NCI-H446 (cell line): ENCODE measurements around the gene PBX1.
"Not testable (repeated sequence)": the region's sequence is repeated elsewhere in the genome, so short reads cannot be mapped to it uniquely, and the experiment has no call there.

Experiments
- DNase-seq, 2 experiments: peaks; one replicate each; lab custom pipeline; 2025; lab: John Stamatoyannopoulos, UW

Gene PBX1

DNA sequence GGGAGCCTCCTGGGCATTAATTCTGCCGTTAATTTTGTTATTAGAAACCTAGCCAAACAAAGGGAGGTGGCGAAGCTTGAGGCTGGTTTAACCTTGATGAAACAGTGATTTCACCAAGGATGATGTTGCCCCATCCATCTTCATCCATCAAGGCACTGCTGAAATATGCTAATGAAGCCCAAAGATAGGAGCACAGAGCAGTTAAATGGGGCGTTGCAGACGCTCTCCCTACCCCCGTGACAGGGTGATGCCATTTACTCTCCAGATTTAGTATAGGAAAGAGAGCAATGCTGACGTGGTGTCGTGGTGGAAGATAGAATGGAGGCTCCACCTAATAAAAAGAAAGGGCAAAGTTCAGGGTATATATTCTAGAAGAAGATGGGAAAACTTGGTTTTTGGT lies 84.0 kb downstream of the PBX1 start:
- no peak for DNase-seq

DNA sequence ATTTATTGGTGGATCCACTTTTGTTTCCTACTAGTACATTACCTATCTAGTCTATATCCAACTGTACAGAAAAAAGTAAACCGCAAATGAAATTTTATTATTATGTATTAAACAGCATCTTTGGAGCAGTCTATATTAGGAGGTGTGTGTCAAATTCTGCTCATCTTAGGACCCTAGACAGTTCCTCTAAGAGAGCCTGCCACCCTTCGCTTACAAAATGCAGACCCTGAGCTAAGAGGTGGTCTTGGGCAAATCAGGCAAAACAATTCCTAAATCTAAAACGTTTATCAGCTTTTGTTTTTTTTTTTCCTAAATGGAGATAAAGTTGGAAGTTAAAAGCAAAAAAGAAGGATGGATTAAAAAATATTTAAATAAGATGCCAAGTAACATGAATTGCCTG lies 85.3 kb downstream of the PBX1 start:
- DNase-seq = no peak

DNA sequence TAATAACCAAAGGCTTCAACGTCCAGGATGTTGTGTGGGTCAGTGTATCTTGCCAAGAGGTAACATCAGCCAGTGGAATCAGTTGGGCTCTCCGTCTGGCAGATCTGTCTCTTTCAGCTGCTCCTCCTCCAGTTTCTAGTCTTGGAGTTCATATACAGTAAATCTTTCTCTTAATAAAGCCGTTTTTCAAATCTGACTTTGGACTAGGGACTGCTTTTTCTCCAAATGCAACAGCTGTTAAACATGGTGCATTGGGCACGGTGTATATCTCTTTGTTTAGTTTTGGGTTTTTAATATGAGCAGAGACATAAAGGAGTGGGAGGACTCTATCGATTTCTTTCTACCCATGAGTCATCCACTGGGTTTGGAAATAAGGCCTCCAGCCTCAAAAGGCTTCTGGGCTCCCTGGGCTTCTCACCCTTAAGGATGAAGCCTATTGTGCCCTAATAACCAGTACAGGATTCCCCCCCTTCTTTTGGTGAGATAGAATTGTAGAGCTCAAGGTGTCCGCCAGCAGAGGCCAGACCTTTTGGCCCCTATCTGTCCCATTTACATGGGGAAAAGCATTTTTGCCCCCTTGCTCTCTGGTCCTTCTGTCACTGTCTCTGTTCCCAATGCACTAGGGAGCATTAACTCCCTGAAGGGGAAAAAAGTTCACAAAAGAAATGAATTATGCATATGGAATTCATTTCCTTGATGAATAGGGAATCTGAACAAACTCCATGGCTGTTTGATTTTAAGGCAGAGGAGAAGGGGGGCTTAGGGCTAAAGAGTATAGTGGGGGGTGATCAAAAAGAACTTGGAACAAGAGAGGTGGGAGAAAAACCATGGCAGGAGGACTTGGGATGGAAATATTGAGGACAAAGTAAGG lies 86.0 kb downstream of the PBX1 start:
- peak; percentile 91 to 97 for DNase-seq

DNA sequence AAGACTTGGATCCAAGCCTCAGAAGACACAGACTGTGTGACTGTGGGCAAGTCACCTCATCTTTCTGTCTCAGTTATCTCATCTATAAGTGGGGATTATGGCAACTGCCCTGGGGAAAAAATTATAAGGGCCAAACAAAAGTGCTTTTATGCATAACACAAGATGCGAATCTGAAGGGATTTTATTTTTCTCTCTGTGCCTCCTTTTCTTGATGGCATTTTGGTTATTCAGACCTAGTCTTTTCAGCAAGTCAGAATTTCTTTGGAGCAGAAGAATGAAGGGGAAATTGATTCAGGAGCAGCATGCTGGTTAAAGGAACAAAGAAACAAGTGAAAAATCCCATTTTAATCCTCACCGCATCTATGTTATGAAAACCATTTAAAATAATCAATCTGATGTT lies 86.9 kb downstream of the PBX1 start:
- no peak for DNase-seq

DNA sequence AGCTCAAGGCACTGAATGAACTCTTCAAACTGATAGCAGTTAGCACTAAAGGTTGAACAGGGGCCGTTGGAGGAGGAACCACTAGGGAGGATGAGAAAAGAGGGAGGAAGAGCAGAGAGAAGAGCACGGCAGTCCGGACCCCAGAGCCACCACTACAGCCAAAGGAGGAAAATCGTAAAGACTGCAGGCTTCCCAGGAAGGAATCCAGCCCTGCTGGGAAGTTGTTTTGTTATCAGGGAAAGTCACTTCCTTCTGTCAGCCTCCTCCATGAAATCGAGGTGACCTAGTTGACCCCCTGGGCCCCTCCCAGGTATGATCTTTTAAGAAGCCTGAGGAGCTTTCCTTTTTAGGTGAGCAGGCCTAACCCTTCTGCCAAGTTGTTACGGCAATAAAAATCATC lies 88.2 kb downstream of the PBX1 start:
- DNase-seq = no peak

DNA sequence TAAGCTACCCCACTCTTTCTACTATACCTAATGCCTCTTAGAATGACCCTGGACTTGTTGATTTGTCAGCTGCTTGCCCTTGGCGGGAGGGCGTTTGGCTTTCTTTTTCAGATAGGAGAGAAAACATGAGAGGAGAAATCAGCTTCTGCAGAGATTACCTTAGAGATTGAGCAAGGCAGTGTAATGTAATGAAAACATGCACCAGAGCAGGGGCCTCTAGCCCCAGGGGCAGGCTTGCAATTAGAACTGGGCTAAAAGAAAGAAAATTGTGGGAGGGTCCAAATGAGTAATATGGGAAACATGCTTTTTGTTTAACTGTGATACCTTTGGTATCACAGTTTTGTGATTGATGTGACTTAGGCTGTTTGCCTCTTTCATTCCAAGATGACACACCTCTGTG lies 89.7 kb downstream of the PBX1 start:
- DNase-seq = no peak

DNA sequence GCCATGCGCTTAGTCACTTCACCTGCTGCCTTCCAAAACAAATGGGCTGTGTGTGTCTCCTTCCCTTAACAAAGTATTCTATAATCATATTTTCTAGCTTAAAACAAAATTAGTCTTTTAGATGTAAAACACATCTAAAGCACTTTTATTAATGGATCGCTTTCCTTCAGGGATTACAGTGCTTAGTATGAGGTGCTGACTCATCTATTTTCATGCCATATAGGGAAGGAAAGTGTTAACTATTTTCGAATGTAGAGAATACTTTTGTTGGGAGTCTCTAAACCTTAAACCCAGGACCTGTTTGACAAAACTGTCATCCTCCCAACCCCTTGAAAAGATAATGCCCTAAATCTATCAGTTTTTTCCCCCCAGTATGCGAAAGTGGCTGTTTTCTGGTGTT lies 90.2 kb downstream of the PBX1 start:
- no peak for DNase-seq

DNA sequence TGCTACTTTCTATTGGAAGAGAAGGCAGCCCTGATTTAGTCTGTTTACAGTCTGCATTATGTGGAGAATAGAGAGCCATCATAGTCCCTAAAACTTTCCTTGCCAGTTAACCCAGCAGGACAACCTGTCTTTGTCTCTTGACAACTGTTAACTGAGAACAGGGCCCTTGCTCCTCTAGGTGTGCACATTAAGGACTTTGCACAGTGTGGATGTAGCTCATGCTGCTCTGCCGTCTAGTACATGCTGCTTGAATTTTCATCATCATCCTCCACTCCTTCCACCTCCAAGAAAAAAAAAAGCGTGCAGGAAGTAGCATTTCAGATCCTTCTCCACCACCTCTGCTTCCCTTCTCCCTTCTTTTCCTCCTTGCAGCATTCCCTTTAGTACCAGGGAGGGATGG lies 91.5 kb downstream of the PBX1 start:
- no peak for DNase-seq

DNA sequence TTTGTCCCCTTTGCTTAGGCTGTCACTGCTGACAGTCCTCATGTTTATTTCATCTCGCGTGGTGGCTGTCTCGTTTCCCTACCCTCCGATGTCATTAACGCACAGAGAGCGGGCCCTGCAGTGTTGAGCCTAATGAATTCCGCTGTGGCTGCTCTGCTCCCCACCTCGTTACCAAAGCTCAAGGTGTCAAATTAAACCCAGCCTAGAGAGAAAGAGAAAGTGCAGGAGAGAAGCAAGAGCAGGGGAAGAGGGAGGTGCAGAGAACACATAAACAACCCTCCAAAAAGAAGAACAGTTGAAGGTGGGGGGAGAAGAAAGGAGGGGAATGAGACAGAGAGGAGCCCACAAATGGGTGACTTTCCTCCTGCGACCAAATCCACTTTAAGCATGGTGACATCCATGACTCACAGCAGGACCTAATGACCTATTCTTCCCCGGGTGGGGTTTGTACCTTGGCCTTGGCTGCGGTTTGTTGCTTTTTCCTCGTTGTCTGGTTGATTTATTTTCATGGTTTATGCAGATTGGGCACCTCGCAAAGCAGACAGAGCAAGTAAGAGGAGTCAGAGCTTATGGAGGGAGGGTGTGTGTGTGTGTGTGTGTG lies 92.5 kb downstream of the PBX1 start:
- no peak for DNase-seq

DNA sequence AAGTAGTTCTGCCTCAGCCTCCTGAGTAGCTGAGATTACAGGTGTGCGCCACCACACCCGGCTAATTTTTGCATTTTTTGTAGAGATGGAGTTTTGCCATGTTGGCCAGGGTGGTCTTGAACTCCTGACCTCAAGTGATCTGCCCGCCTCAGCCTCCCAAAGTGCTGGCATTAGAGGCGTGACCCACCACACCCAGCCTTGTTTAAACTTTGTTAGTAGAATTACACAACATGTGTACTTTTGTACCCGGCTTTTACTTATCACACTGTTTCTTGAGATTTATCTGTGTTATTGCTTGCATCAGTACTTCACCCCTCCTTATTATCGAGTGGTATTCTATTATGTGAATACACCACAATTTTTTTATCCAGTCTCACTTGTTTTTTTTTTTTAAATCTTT lies 94.0 kb downstream of the PBX1 start:
- DNase-seq = not testable (repeated sequence)

DNA sequence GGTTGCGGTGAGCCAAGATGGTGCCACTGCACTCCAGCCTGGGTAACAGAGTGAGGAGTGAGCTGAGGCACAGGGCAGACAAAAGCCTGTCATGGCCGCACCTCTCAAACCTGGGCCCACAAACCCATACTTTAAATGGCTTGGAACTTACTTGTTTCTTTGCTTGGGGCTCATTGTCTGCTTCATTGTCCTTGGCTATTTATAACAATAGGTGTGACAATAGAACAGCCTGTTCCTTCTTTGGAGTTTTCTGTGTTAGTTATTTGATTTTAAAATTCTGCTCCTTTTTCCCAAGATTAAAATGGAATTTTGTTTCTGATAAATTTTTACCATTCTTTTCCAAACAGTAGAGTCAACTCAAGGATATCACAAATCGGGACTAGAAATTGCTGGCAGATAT lies 94.7 kb downstream of the PBX1 start:
- DNase-seq = no peak

DNA sequence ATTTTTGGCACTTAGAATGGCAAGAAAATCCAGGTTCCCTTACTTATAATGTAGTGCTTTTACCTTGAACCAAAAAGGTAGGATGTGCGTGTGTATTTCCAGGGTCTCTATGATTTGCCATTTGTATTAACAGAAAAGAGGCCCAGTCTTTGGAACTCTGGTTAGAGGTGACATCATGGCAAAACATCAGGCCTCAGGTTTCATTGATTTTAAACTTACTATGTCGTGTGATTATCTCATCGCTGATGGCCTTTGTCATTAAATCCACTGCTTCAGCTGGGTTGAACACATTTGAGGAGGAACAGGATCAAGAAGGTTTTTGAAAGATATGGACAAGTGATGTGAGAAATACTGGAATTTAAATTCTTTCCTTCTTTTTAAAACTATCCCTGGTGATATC lies 95.2 kb downstream of the PBX1 start:
- no peak for DNase-seq

DNA sequence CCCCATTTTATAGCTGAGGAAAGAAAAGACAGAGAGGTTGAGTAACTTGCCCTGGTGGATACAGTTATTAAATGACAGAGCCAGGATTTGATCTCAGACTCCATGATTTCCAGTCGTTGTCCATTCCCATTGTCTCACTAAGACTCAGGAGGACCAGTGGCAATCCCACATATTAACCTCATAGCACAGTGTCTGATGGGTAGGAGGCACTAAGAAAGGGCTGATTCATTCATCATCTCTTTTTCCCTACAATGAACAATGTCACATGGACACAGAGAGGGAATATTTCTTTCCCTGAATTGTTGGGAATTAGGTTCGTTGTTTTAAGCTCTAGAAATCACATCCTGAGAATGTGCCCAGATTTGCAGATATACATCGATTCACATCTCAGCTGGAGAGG lies 99.9 kb downstream of the PBX1 start:
- DNase-seq = no peak

DNA sequence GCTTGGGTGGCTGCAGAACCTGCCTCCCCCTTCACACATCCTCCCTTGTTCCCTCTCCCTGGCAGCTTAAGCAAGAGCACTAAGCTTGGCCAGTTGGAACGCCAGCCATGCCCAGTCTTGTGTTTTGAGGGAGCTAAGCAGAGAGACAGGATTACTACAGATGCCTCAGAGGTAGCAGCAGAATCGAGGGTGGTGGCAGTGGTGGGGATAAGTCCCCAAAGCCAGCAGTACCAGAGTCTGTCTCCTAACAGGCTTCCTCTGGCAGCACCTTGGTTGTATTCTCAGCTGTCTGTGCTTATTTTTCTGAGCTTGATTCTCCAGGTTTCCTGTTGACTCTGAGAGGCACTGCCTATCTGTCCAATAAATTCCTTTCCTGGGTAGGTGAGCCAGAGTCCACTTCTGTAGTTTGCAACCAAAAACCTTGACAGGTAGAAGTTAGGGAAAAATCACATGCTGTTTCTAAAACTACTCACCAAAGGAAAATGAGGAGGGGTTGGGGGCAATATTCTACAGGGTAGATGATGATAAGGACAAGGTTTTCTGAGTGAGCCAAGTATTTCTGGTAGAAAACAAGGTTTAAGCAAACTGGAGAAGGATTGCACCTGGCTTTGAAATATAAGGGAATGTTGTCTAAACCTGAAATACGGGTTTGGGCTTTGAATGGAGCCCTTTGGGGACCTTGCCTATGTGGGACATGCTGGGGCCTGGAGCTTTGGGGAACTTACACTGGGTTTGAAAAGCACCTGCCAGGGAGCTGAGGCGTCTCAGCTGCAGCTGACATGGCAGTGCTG lies 100.8 kb downstream of the PBX1 start:
- no peak for DNase-seq

DNA sequence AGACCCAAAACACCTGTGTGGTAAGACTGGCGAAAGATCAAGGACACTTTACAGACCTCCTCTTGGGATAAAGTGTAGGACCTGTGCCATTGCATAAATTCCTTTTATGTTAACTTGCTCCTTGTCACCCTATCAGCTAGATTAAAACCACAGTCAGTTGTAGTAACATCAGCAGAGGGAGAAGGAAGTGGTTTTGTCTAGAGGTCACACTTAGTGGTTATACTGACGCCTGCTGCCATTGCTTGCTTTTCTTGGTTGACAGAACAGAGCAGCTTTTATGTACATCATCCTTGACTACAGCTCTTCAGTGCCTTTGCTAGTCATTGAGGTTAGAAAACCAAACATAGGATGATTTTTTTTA lies 101.4 kb downstream of the PBX1 start:
- no peak for DNase-seq

DNA sequence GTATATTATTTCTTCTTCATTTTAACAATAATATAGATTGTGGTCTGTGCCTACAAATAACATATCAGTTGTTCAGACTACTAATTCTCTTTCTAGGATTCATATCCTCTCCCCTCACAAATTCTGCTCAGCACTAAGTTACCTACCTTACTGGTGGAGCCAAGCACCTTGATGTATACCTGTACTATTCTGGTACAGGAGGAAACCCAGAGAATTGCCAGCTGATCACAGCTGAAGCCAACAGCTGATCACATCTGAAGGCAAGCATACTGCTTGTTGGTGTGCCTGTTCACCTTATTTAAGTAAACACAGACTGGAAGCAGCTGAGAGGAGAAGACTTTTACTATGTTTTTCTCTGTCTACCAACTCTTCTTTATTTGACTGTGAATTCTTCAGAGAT lies 101.8 kb downstream of the PBX1 start:
- DNase-seq = no peak

DNA sequence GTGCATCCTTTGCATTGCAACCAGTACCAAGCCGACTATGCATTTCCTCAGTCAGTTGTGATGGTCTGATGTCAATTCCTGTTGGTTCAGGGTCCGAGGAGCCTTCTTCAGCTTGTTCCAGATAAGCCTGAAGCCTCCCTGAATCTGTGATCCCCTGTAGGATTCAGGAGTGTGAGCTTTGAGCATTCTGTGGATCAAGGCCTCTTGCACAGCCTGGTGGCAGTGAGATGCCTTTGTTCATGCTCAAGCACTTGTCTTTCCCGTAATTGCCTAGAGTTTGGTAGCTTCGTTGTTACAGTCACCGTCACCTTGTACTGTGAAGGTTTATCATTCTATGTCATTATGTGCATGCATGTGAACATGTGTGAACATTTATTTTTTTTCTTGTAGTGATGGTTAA lies 103.5 kb downstream of the PBX1 start:
- DNase-seq = no peak

DNA sequence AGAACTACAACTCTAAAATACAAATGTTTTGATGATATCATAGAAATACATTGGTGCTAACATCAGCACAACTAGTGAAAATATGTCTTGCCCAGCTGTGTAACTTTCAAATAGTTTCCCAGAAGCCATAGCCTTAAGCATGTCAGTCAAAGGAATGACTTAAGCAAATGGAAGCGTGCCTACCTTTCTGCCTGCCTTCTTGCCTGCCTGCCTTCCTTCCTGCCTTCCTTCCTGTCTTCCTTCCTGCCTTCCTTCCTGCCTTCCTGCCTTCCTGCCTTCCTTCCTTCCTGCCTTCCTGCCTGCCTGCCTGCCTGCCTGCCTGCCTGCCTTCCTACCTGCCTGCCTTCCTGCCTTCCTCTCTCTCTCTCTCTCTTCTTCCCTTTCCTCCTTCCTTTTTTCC lies 104.0 kb downstream of the PBX1 start:
- no peak for DNase-seq

DNA sequence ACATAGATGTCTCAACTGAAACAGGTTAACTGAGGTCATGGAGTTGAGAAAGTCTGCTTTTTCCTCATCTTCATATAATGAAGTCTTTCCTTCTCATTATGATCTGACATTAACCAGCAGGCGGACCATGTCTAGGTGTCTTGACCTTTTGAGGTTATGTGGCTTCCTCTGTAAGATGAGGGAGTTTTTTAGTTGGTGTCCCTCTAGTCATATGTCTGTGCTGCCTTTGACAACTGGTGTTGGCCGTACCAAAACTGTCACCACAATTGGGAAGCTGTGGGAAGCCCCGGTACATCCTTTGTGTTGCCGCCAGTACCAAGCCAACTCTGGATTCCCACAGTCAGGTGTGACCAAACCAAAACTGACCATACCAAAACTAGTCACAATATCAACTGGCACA lies 105.1 kb downstream of the PBX1 start:
- no peak for DNase-seq

DNA sequence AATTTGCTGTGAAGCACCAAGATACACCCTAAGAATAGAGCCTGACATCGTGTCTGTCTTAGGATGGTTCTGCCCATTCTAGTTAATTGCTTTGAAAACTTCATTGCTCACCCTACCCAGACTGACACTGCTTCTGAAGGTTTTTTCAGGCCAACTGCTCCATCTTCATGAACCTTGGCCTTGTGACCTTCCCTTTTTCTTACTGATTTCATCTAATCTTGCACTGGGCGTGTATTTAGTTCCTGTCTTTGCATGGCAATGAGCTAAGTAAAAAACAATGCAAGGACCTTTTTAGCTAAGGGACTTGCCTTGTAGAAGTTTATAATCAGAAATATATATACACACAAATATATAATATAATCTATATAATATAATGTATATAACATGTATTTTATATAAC lies 108.0 kb downstream of the PBX1 start:
- no peak for DNase-seq

DNA sequence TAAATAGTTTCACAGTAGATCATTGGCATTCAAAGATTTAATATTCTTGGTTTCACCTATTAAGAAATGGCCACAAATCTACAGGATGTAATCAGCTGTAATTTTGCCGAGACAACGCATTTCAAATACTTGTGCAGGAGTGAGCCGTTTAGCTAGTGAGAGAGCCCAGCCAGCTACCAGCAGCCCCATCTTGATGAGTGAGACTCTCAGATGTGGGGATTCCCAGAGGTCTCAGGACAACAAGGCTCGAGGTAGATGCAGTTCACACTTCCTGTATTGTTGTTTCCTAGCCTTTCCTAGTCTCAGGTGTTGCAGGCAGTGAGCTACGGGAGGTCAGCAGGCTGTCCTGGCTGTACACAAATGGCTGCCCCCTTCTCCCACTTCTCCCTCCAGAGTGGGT lies 108.6 kb downstream of the PBX1 start:
- DNase-seq = no peak

DNA sequence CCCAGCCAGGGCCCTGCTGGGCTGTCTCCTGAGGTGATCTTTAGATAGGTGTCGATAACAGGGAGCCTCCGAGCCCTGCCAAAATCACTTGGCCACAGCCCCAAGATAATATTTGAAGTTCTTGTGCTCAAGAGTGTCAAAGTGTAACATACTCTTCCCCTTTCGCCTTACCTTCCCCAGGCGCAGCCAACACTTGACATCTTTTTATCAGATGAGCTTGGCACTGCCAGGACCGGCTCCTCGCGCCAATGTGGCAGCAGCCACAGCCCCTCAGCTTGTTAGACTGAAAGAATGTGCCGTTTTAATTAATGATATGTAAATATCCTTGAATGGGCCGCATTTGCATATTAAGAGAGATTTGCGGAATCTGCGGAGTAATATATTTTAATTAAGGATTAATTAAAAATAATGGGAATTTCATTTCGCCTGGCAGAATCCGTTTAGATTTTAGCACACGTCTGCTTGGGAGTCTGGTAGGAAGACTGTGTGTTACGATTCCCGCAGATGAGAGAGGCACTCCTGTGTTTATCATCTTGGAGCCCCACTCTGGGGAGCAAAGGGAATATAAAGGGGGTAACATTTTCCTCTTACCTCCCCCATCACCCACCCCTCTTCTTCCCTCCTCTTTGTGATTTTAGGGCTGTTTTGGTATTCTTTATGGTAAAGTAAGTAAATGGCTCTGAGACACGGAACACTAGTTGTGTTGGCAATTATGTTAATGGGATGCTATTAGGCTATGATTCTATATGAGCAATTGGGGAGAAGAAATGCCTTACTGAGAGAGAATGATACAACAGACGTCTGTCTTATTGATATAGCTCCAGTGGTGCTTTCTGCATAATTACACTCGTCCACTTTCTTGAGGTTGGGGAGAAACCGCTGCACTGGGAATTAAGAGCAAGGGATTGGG lies 109.8 kb downstream of the PBX1 start:
- no peak for DNase-seq
